HG03469 (cell line): ENCODE data around the gene CRLF1.
"Not testable (repeated sequence)": the region's sequence is repeated elsewhere in the genome, so short reads cannot be mapped to it uniquely, and the experiment has no call there.

Experiments
- ATAC-seq: cut with Tn5 transposase; IDR thresholded peaks from one replicate; pipeline ENCODE4 v1.9.1; 2021; ENCODE audit warnings: mild to moderate bottlenecking, moderate library complexity, moderate number of reproducible peaks; ENCODE audit not compliant: unreplicated experiment

The CRLF1 gene

DNA sequence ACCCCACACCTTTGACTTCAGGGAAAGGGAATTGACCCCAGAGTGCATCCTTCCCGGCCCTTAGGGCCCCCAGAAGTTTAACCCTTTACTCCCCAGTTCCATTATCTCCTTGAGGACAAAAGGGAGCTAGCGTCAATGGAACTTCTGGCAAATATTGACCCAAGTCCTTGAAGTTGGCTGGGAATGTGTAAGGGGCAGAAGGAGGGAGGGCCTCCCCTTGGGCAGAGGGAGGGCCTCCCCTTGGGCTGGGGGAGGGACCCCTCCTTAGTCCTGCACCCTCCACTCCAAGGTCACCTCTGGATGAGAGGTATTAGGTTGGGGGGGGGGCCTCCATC lies 3.1 kb upstream of the CRLF1 start:
- no peak for ATAC-seq

DNA sequence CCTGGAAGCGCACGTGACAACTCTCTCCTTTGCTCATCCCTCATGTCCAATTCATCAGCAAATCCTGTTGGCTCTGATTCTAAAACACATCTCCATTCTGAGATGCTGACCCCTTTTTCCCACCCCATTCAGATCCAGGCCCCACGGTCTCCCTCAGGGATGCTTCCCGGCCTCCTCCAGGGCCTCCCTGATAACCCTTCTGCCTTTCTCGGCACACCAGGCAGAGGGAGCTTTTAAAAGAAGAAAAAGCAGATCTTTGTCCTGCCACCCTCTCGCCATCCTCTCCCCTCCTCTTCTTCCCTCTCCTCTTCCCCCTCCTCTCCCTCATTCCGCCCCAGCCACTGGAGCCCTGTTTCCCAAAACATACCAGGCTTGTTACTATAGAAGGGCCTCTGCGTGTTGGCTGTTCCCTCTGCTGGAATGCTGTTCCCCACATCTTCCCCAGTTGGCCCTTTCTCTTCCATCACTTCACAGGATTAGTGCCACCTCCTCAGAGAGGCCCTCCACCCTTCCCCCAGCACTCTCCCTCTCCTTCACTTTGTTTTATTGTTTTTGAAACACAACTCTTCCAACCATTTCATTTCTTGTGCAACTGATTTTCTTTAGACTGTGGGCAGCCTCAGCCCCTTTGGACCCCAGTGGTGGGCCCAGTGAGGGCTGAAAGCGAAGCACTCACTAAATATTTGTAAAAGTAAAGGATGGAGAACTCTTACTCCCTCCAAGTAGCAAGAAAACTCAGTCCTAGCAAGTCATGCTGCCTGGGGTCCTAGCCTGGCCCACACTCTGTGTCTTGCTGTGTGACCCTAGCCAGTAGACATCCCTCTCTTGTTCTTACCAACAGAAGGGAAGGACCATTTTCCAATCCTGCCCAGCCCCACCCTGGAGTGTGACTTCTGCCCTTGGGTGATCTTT lies 2.5 kb upstream of the CRLF1 start:
- ATAC-seq = no peak

DNA sequence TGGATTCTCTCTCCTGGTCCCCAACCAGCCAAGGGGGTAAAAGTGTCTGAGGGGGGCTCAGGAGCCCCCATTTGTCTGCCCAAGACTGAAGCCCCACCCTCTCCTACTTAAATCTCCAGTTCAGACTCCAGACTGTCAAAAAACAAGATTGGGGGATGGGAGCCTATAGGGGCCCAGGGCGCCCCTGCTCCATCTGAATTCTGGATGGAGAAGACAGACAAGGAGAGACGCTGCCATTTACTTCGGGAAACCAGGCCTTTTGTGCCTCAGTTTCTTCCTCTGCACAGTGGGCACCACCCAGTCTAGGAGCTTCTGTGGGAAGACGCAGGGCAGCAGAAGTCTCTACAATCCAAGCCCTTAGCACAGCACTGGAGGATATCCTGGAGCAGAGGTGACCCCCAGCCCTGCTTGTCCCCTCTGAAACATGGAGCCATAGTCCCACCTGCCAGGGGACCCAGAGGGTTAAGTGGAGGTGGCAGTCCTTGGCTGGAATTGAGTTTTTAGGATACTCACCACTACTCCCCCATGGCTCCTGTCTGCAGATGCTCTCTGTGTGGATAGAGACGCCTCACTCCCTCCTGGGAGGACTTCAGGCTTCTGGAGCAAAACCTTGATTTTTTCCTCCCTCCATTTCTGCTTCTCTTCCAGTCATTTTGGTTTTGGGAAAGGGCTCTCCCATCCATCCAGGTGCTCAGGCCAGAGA lies 1.7 kb upstream of the CRLF1 start:
- ATAC-seq = no peak

DNA sequence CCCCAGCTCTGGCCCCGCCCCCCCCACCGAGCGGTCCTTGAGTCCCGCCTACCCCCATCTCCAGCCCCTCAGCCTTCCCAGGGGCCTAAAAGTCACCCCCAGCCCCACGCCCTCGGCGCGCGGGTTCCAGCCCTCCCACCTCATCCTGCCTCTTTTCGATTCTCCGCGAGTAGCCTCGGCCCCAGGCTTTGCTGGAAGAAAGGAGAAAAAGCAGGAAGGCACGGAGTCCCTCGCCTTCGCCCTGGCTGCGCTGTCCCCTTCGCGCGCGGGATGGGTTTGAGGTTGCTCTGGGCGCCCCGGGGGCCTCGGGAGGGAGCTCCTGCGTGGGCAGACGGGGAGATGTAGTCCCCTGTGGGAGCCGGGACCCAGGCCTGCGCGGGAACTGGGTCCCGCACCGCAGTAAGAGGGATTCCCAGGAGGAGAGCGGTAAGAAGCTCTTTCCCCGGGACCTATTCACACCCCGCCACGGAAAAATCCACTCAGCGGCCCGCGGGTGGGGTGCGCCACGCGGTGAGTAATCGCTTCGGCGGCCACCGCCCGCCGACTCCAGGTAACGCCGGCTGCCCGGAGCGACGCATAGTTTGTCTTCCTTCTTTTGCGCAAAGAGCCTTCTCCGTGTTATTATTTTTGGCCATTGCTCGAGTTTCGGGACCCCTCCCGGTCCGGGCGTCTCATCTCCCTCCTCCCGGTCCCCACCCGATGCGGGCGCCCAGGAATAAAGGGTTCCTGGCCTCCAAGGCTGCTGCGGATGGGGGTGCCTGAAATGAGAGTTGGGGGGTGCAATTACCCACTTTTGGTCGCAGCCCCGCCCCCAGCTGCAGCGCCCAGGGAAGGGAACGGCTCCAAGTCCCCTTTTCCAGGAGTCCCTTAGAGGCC lies 865 bp upstream of the CRLF1 start:
- ATAC-seq = no peak

DNA sequence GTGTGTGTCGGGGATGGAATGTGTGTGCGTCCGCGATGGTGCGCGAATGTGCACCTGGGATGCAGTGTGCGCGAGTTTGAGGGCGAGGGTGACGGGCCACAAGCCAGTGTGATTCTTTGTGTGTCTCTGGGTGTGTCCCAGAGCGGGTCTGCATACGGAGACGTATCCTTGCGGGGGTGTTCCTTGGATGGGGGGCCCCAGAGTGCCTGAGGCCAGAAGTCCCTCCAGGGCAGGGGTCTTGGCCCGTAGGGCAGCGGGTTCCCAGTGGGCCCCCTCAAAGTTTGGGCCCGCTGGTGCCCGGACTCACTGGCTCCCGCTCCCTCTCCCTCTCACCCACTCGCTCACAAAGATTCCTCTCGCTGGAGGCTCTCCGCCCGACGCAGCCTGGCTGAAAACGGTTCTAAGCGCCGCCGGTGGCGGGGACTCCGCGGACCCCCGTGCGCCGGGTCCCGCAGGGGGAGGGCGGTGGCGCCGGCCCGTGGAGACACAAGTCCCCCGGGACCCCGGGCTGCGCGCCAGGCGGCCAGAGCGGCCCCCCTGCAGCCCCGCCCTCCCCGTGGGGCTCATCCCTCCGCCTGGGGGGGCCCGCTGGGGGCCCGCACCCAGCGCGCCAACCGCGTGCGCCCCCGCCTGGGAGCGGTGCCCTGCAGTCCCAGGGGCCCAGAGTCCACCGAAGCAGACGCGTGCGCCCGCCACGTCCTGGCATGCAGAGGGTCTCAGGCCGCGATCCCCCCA lies 886 bp downstream of the CRLF1 start:
- ATAC-seq = no peak

DNA sequence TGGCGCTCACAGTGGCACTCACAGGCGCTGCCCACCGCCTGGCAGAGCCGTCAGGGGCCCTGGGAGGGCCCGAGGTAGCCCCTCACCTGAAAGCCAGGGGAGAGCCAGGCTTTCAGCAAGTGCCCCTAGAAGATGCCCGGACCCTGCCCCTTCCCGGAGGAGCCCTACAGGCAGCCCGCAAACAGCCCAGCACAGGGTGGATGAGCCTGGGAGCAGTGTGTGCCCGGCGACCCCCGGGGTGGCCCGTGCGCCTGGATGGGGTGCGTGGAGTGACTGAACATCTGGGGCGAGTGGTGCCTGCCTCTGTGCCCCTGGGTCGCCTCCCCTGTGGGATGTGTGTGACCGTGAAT lies 1.4 kb downstream of the CRLF1 start:
- ATAC-seq = no peak

DNA sequence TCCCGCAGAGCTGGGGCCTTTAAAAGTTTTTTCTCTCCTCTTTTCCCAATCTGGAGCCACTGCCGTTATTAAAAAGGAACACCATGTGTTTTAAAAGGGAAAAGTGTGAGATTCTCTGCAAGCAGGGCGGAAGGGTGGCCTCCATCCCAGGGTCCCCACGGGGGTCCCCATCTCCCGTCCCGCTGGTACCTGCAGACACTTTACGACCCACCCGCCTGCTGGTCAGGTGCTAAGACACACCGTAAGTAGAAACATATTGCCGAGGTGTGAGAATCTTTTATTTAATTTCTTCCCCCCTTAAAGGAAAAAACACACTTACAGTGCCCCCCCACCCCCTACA lies 1.8 kb downstream of the CRLF1 start:
- ATAC-seq = no peak

DNA sequence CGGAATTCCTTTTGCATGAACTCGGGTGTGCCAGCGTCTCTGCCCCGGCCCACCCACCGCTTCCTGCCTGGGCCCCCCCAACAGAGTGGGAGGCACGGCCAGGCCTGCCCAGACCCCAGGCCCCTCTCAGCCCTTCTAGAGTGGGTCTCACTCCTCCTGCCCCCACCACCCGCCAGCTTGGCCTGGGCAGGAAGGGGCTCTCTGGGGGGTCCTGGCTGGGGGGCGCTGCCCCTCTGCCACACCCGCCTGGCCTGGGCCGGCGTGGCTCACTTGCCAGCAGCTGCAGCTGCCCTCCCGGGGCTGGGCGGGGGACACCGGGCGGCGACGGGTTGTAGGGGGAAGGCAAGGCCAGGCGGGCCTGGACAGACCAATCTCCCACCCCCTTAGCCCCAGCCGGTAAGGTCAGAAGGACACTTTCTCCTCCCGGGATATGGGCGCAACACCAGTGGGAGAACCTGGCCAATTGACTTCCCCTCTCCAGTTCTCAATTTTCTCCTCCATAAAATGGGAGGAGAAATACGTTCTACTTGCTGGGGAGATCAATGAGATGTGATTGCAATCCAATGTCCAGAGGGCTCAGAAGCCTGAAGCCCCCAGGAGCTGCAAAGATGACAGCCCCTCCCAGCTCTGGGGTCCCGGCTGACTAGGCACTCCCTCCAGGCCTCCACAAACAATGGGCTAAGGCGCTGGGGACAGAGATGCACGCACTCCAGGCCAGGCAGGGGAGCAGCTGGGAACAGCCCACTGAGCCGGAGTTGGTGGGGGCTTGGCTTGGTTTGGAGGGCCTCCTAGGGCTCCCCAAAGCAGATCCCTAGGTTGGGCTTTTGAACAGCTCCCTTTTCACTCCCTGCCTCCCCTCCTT lies 2.4 kb downstream of the CRLF1 start:
- ATAC-seq = no peak

DNA sequence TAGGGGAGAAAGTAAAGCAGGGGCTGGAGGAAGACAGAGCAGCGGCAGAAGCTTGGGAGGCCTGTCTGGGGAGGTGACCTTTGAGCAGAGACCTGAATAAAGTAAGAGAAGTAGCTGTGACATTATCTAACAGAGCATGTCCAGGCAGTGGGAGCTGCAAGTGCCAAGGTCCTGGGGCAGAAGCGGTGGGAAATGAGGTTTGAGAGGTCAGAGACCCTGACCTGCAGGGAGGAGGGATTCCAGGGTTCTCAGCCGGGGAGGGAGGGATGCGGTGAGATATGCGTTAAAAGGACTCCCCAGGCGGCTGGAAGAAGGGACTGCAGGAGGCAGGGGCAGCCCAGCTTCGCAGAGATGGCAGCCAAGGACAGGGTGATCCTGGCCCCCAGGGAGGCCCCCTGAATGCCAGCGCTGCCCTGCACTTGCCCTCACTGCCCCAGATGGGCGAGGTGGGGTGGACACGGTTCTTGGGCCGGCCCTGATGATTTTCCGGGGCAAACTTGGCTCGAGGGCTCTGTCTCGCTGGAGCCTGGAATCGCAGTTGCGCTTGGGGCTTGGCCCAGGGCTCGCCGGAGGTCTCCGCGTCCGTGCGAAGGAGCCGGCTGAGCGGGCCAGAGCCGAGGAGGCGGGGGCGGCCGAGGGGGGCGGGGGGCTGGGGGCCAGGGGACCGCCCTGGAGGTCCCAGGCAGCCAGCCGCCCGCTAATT lies 3.2 kb downstream of the CRLF1 start:
- ATAC-seq = no peak

DNA sequence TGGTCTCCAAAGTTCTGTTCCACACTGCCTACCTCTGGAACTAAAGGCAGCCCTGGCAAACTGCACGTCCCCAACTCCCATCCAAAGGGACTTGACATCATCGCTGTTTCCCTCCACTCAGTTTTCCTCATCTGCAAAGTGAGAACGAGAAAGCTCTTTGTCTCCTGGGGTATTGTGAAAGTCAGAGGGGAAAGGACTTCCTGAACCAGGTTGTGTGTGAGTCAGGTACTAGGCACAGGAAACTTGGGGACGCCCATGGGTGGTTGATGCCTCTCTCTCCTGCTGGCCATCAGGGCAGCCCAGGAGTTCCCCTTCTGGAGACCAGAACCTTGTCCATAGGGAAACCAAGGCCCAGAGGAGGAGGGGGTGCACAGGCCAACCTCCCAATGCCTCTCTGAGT lies 4.7 kb downstream of the CRLF1 start:
- no peak for ATAC-seq

DNA sequence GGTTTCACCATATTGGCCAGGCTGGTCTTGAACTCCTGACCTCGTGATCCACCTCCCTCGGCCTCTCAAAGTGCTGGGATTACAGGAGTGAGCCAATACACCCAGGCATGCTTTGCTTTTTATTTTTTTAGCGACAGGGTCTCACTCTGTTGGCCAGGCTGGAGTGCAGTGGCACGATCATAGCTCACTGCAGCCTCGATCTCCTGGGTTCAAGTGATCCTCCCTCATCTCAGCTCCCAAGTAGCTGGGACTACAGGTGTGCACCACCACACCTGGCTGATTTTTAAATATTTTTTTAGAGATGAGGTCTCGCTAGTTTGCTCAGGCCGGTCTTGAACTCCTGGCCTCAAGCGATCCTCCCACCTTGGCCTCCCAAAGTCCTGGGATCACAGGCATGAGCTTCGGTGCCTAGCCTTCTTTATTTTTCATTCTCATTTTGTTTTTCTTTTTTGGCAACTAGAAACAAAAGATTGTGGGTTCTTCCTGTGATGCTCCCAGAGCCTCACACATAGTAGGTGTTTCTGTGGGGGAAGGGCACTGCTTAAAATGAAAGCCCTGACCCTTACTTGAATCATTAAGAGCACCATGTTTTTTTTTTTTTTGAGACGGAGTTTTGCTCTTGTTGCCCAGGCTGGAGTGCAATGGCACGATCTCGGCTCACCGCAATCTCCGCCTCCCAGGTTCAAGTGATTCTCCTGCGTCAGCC lies 5.8 kb downstream of the CRLF1 start:
- not testable (repeated sequence) for ATAC-seq

DNA sequence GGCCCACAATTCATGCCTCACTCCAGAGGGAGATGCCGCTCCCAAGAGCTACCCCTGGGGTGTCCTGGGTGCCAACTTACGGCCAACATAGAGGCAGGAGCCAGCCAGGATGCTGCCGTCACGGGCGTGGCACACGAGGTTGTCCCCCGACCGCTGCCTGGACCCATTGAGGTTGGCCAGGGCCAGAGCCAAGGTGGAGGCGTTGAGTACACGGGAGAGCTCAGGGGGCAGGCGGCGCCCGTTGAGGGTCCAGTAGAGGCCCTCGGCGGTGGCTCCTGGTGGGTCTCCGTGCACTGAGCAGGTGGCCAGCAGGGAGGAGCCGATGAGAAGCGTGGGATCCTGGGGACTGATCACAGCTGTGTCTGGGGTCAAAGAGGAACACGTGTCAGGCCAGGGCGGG lies 7.1 kb downstream of the CRLF1 start:
- ATAC-seq = no peak

DNA sequence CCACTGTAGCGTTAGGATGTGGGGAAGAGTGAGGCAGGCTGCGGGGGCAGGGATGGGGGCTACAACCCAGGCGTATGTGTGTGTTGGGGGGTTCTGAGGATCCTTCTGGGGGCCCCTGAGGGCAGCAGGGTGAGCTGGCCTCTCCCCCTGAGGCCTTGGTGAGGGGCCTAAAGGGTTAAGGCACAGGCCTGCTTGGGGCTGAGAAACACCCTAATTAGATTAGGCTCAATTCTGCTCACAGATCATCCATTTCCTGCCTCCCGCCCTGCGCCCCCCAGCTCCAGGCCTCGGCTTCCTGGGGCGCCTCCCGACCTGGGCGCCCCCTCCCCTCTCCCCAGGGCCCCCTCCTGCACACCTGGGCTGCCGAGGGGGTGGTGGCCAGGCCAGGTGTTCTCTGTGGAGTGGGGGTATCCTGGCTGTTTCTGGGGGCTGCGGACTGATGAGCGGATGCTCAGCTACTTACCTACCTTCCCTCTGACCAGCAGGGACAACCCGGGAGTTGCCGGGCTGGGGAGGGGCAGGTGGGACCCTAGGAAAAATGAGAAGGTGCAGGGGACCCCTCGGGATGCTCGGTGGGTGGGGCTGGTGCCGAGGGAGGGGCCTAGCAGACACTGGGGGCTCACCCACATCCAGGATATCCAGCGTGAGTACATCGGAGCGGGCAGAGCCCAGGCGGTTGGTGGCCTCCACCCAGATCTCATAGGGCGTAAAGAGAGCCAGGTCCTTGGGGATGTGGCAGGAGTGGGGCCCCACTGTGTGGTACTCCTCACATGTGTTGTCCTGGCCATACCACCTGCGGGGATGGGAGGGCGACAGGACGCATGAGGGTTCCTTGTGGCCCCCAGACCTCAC lies 8.6 kb downstream of the CRLF1 start:
- ATAC-seq = no peak

DNA sequence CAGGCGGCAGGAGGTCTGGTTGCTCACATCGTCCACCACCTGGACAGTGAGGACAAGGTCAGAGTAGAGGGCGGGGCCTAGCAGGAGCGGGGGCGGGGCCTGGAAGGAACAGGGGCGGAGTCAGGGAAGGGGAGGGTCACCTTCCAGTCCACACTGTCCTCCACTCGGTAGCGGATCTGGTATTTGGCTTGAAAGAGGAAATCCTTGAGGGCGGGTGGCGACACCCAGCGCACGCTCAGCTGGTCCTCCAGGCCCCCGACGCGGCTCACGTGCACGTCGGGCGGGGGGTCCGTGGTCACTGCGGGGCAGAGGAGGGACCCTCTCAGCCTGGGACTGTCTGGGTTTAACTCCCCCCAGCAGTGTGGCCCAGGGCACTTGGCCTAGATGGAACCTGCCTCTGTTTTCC lies 9.8 kb downstream of the CRLF1 start:
- ATAC-seq = no peak

DNA sequence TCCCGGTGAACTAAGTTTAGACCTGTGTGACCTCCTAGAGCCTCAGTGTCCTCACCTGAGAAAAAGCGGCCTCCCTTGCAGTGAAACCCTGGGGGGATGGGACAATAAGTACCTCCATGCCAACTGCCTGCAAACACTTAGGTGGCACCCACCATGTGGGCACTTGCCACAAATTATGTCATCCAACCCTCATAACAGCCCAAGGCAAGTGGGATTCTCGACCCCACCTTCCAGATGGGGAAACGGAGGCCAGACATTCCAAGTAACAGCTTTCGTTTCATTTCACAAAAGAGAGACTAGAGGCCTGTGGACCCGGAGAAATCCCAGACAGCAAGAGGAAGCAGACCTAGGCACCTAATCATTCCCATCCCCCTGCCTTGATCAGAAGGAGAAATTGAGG lies 11.1 kb downstream of the CRLF1 start:
- ATAC-seq = no peak

DNA sequence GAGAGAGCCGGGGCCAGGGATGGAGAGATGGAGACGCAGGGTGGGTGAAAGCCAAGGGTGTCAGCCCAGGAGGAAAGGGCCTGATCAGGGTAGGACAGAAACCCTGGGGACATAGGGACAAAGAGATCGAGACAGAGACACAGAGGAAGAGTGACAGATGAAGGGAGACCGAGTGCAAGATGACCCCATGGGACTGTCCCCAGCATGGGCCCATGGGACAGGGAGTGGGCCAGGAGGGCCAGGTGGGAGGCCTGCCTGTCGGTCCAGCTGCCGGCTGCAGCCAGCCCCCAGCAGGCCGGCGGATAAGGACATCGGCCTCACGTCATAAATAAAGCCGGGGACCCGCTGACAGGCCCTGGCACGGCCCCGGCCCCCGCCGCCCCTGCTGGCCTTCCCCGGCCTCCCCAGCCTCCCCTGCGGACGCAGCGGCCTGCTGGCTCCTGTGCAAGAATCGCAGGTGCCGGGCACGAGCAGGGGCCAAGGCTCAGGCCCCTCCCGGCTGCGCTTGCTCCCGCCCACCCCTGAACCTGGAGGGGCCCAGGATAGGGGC lies 11.7 kb downstream of the CRLF1 start:
- no peak for ATAC-seq

DNA sequence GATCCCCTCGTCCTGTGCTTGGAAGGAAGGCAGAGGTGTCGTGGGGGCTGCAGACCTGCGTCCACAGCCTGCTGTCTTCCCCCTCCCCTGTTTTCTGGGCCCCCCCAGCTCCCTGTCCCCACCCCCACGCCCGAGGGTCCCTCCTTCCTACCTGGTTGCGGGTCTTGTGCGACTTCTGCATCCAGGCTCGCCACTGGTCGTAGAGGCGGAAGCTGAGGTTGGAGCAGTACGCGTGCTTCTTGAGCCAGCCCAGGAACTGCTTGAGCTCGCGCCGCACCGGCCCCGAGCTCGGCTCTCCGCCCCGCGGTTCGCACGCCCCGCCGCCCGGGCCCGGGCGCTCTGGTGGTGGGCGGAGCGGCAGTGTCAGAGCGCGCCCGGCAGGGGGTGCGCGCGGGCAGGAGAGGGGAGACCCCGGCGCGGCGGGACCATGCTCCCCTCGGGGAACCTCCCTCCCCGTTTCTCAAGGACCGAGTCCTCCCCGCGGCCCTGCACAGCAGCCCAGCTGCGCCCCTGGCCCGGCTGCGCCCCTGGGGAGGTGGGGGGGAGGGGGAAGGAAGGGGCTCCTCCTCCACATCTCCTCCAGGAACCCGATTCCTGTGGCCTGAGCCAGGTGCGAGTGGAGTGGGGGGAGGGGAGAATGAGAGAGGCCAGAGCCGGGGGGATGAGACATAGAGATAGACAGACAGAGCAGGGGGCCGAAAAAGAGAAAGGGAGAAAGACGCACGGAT lies 12.3 kb downstream of the CRLF1 start:
- ATAC-seq = no peak
